OCI-LY3 (cell line): ENCODE data around the gene EZH2.

Source experiments
- H2AFZ ChIP-seq: fragments of 200-600, 300-600 bp; shearing (Covaris generic); 2 replicates; pipeline ENCODE4 v1.6.0; 2014; ENCODE audit warnings: antibody characterized with exemption, low read depth, low read length
- H3K27ac ChIP-seq: fragments of 200-600, 300-600 bp; sonication (generic); 2 replicates; pipeline ENCODE4 v1.5.1; 2014; ENCODE audit warnings: mild to moderate bottlenecking, low read length, moderate library complexity, mixed read lengths
- H3K27me3 ChIP-seq: fragments of 200-600, 300-600 bp; sonication (generic); 2 replicates; pipeline ENCODE4 v1.6.1; 2014; ENCODE audit warnings: low read depth, low read length, mixed read lengths
- H3K36me3 ChIP-seq: fragments of 200-600, 300-600 bp; sonication (generic); replicated peaks from 2 replicates; pipeline ENCODE3; 2014; ENCODE audit warnings: low read depth, low read length, mixed read lengths
- H3K4me1 ChIP-seq: fragments of 300-600, 200-600 bp; sonication (generic); 2 replicates; pipeline ENCODE4 v1.6.1; 2014; ENCODE audit warnings: low read length, mixed read lengths
- H3K4me2 ChIP-seq: fragments of 200-600, 300-600 bp; sonication (generic); 2 replicates; pipeline ENCODE4 v1.6.1; 2014; ENCODE audit warnings: low read length, mixed read lengths
- H3K4me3 ChIP-seq: fragments of 300-600, 200-600 bp; sonication (generic); 2 replicates; pipeline ENCODE4 v1.5.1; 2014; ENCODE audit warnings: antibody characterized with exemption, mild to moderate bottlenecking, low read length, moderate library complexity
- H3K79me2 ChIP-seq: fragments of 300-600, 200-600 bp; shearing (Covaris generic); 2 replicates; pipeline ENCODE4 v1.6.1; 2014; ENCODE audit warnings: mild to moderate bottlenecking, low read length, mixed read lengths
- H3K9ac ChIP-seq: fragments of 300-600, 200-600 bp; shearing (Covaris generic); 2 replicates; pipeline ENCODE4 v1.6.0; 2014; ENCODE audit warnings: mild to moderate bottlenecking, low read length, moderate library complexity
- H3K9me3 ChIP-seq: fragments of 200-600, 300-600 bp; shearing (Covaris generic); 2 replicates; pipeline ENCODE4 v1.6.1; 2014; ENCODE audit warnings: low read length, mixed read lengths; ENCODE audit not compliant: insufficient read depth
- H4K20me1 ChIP-seq: fragments of 200-600, 300-600 bp; sonication (generic); 2 replicates; pipeline ENCODE4 v1.6.1; 2016; ENCODE audit warnings: low read length, mixed read lengths; ENCODE audit not compliant: insufficient read depth
- CTCF ChIP-seq: fragments of 200-600, 300-600 bp; sonication (generic); IDR thresholded peaks from 2 replicates; pipeline ENCODE4 v1.5.1; 2014; ENCODE audit warnings: antibody characterized with exemption, low read length, low read depth
- EZH2phosphoT487 ChIP-seq: fragments of 200-600 bp; shearing (Covaris generic); IDR thresholded peaks from 2 replicates; pipeline ENCODE4 v1.6.1; 2018; ENCODE audit warnings: antibody characterized with exemption, mixed run types, low read depth

Gene EZH2

GRCh38 chr7:148809856-148810255, 74.2 kb downstream of the EZH2 start:
- Histone ChIP-seq H3K9me3 (no peaks in the 10 kb centered on the region), H3K79me2 (peaks cover 19% of the 10 kb centered on the region), H3K9ac (no peak overlapping the region), H4K20me1 (peaks cover 7% of the 10 kb centered on the region; the same call in 1 of the 2 replicates), H2AFZ (no peak overlapping the region), H3K4me2 (no peak overlapping the region), H3K27me3 (no peaks in the 10 kb centered on the region), H3K27ac (no peak overlapping the region), H3K4me3 (no peak overlapping the region), H3K4me1 (peaks cover 4% of the 10 kb centered on the region; the same call in 1 of the 2 replicates), H3K36me3 (peaks cover 87% of the 10 kb centered on the region)
- TF ChIP-seq CTCF = no peak
- TF ChIP-seq EZH2phosphoT487 = no peak

DNA sequence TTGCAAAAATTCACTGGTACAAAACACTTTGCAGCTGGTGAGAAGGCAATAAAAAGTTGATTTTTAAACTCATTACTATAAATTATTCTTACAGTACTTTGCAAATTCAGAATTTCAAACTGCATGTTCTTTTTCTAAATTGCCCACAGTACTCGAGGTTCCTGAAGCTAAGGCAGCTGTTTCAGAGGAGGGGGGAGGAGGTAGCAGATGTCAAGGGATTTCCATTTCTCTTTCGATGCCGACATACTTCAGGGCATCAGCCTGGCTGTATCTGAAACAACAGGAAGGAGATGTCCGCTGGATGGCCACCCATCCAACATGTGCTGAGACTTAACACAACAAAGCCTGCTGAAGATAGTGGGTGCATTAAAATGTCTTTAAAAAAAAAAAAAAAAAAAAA, 76.7 kb downstream of the EZH2 start:
- Histone ChIP-seq H3K9me3 (no peaks in the 10 kb centered on the region), H3K27me3 (no peaks in the 10 kb centered on the region), H3K4me3 (no peak overlapping the region), H4K20me1 (peaks cover 7% of the 10 kb centered on the region; the same call in 1 of the 2 replicates), H2AFZ (no peak overlapping the region), H3K4me1 (peaks cover 4% of the 10 kb centered on the region; the same call in 1 of the 2 replicates), H3K27ac (0 out of 2 replicates have a peak overlapping the region, but pooled peaks have one; percentile 7), H3K79me2 (peaks cover 7% of the 10 kb centered on the region; the same call in 1 of the 2 replicates), H3K36me3 (peaks cover 78% of the 10 kb centered on the region), H3K4me2 (no peak overlapping the region), H3K9ac (no peak overlapping the region)
- no peak for TF ChIP-seq CTCF
- TF ChIP-seq EZH2phosphoT487 = no peak

GRCh38 chr7:148806187-148806586, 77.9 kb downstream of the EZH2 start:
- H3K4me1 ChIP-seq = peaks cover 4% of the 10 kb centered on the region; the same call in 1 of the 2 replicates
- H2AFZ ChIP-seq = no peak overlapping the region
- peaks cover 7% of the 10 kb centered on the region; the same call in 1 of the 2 replicates for H3K79me2 ChIP-seq
- H3K4me2 ChIP-seq = no peak overlapping the region
- no peaks in the 10 kb centered on the region for H3K27me3 ChIP-seq
- TF ChIP-seq EZH2phosphoT487 = no peak
- TF ChIP-seq CTCF = no peak
- peaks cover 77% of the 10 kb centered on the region for H3K36me3 ChIP-seq
- H4K20me1 ChIP-seq = peaks cover 7% of the 10 kb centered on the region; the same call in 1 of the 2 replicates
- no peaks in the 10 kb centered on the region for H3K9me3 ChIP-seq
- no peak overlapping the region for H3K27ac ChIP-seq
- H3K4me3 ChIP-seq = no peak overlapping the region
- H3K9ac ChIP-seq = no peak overlapping the region

GRCh38 chr7:148804343-148805235, 79.5 kb downstream of the EZH2 start:
- H3K79me2 ChIP-seq = no peaks in the 10 kb centered on the region
- TF ChIP-seq EZH2phosphoT487 (no peak), CTCF (no peak)
- peaks cover 78% of the 10 kb centered on the region for H3K36me3 ChIP-seq
- no peak overlapping the region for H3K4me2 ChIP-seq
- H2AFZ ChIP-seq = no peak overlapping the region
- no peak overlapping the region for H3K27ac ChIP-seq
- H3K9ac ChIP-seq = no peak overlapping the region
- no peaks in the 10 kb centered on the region for H3K9me3 ChIP-seq
- peaks cover 16% of the 10 kb centered on the region for H3K4me1 ChIP-seq
- no peak overlapping the region for H3K4me3 ChIP-seq
- peaks cover 11% of the 10 kb centered on the region; the same call in 1 of the 2 replicates for H4K20me1 ChIP-seq
- H3K27me3 ChIP-seq = no peaks in the 10 kb centered on the region
